ENCODE measurements around the gene ASB2. TPM values are rescaled to one million over a fixed set of nuclear protein-coding genes. Genes with fewer than 3 reads are reported as not detected.

ASB2 gene
- total RNA-seq, 1 donor from 2014 or later: 0.46 TPM

GRCh38 chr14:94001501-94002396, 25.4 kb upstream of the ASB2 start:
- DNase-seq (ENCODE audit: low read depth): no peak
- H3K4me3 ChIP-seq (ENCODE audit: low read depth, low read length): no peak overlapping the region
- peak; percentile 96 for TF ChIP-seq CTCF (conservative IDR thresholded peaks at IDR 0.05; ENCODE audit: low read depth, low read length)

- H3K4me3 ChIP-seq (ENCODE audit: low read depth, low read length): no peak overlapping the region
- DNase-seq (ENCODE audit: low read depth): no peak
- TF ChIP-seq CTCF (conservative IDR thresholded peaks at IDR 0.05; ENCODE audit: low read depth, low read length): no peak
Measured at GRCh38 chr14:94001016-94001415, 24.6 kb upstream of the ASB2 start.

GRCh38 chr14:94000267-94000666, 23.9 kb upstream of the ASB2 start:
- DNase-seq (ENCODE audit: low read depth): no peak
- no peak overlapping the region for H3K4me3 ChIP-seq (ENCODE audit: low read depth, low read length)
- TF ChIP-seq CTCF (conservative IDR thresholded peaks at IDR 0.05; ENCODE audit: low read depth, low read length): no peak

GRCh38 chr14:93999573-93999972, 23.2 kb upstream of the ASB2 start:
- TF ChIP-seq CTCF (conservative IDR thresholded peaks at IDR 0.05; ENCODE audit: low read depth, low read length): no peak
- H3K4me3 ChIP-seq (ENCODE audit: low read depth, low read length): no peak overlapping the region
- no peak for DNase-seq (ENCODE audit: low read depth)

GRCh38 chr14:93998871-93999403, 22.6 kb upstream of the ASB2 start:
- no peak overlapping the region for H3K4me3 ChIP-seq (ENCODE audit: low read depth, low read length)
- DNase-seq (ENCODE audit: low read depth): no peak
- no peak for TF ChIP-seq CTCF (conservative IDR thresholded peaks at IDR 0.05; ENCODE audit: low read depth, low read length)

GRCh38 chr14:93997916-93998870, 21.8 kb upstream of the ASB2 start:
- no peak for TF ChIP-seq CTCF (conservative IDR thresholded peaks at IDR 0.05; ENCODE audit: low read depth, low read length)
- no peak for DNase-seq (ENCODE audit: low read depth)
- no peak overlapping the region for H3K4me3 ChIP-seq (ENCODE audit: low read depth, low read length)
